Ishikawa (cell line): ENCODE data around the gene CMTM5.

Source experiments
- CEBPB ChIP-seq: IDR thresholded peaks from 2 replicates; pipeline ENCODE4 v1.6.1; 2012
- CREB1 ChIP-seq: IDR thresholded peaks from 2 replicates; pipeline ENCODE4 v1.6.1; 2012; ENCODE audit warnings: low read depth
- EGR1 ChIP-seq: IDR thresholded peaks from 2 replicates; pipeline ENCODE4 v1.6.1; 2012
- EP300 ChIP-seq: IDR thresholded peaks from 2 replicates; pipeline ENCODE4 v1.6.1; 2012; ENCODE audit warnings: borderline replicate concordance
- FOXM1 ChIP-seq: IDR thresholded peaks from 2 replicates; pipeline ENCODE4 v1.6.1; 2012; ENCODE audit warnings: low read depth, borderline replicate concordance
- MAX ChIP-seq: IDR thresholded peaks from 2 replicates; pipeline ENCODE4 v1.6.1; 2012
- NFIC ChIP-seq: IDR thresholded peaks from 2 replicates; pipeline ENCODE4 v1.6.1; 2012
- RAD21 ChIP-seq: IDR thresholded peaks from 2 replicates; pipeline ENCODE4 v1.6.1; 2012; ENCODE audit warnings: low read depth
- REST ChIP-seq: IDR thresholded peaks from 2 replicates; pipeline ENCODE4 v1.6.1; 2012; ENCODE audit warnings: low read depth, mild to moderate bottlenecking
- TAF1 ChIP-seq: IDR thresholded peaks from 2 replicates; pipeline ENCODE4 v1.6.1; 2012; ENCODE audit warnings: low read depth, mild to moderate bottlenecking
- TCF12 ChIP-seq: IDR thresholded peaks from 2 replicates; pipeline ENCODE4 v1.6.1; 2012; ENCODE audit warnings: low read depth
- TEAD4 ChIP-seq: IDR thresholded peaks from 2 replicates; pipeline ENCODE4 v1.6.1; 2012
- USF1 ChIP-seq: IDR thresholded peaks from 2 replicates; pipeline ENCODE4 v1.6.1; 2012
- YY1 ChIP-seq: IDR thresholded peaks from 2 replicates; pipeline ENCODE4 v1.6.1; 2012; ENCODE audit warnings: low read depth
- ZBTB7A ChIP-seq: IDR thresholded peaks from 2 replicates; pipeline ENCODE4 v1.6.1; 2012; ENCODE audit warnings: low read depth

Gene CMTM5

DNA sequence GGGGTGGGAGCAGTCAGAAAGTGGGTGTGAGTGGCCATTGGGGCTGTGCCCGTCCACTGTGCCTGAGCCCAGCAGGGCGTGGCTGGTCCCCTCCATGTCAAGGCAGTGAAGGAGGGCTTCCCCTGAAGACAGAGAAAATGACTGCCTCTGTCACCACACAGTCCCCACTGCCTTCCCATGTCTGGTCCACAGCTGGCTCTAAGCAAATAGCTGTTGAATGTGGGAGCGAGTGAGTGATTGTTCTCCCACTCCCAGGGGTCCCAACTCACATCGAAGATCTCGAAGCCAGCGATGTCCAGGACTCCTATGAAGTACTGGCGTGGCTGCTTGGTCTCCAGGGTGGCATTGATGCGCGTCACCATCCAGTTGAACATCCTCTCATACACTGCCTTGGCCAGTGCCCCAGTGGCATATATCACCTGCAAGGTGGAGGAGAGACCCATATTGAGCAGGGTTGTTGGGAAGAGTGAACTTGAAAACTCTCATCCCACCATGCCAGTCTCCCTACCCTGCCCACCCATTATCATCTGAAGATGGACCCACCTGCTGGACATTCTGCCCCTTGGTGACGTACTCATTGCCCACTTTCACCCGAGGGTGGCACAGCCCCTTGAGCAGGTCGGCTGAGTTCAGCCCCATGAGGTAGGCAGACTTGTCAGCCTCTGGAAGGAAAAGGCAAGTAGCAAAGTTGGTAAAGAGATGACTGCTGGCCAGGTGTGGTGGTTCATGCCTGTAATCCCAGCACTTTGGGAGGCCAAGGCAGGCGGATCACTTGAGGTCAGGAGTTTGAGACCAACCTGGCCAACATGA, 52.0 kb downstream of the CMTM5 start:
- TF ChIP-seq RAD21 (no peak), REST (no peak), CEBPB (no peak), TEAD4 (no peak), TAF1 (no peak), YY1 (no peak), NFIC (no peak), CREB1 (no peak), FOXM1 (no peak), EP300 (no peak), ZBTB7A (no peak), USF1 (no peak), TCF12 (no peak), EGR1 (no peak), MAX (no peak)
